A549 (cell line): ENCODE measurements around the gene DUOX2. TPM values are rescaled to one million over a fixed set of nuclear protein-coding genes. Genes with fewer than 3 reads are reported as not detected.

Source experiments
- ATAC-seq, 2 experiments: fragments of 200-7000 bp in 1 of 2; fragments of >200 bp in 1 of 2; cut with Nextera tagmentation in 1 of 2; cut with Tn5 transposase in 1 of 2; 3 replicates each; pipeline versions ENCODE4 v1.8.0 to v1.9.1; 2018 to 2020; ENCODE audit warnings: mild to moderate bottlenecking in 1 of 2, moderate library complexity in 1 of 2
- CTCF ChIA-PET: fragments of 300-600 bp; sonication (Branson Sonifier 250); formaldehyde crosslinking; extraction: SDS; loops from one replicate; lab custom pipeline; 2021; ENCODE audit warnings: antibody characterized with exemption, inconsistent platforms; lab: Yijun Ruan, JAX
- POLR2A ChIA-PET: fragments of 350-600 bp; formaldehyde crosslinking; extraction: SDS; loops from one replicate; lab custom pipeline; 2021; ENCODE audit warnings: antibody characterized with exemption, inconsistent platforms; lab: Yijun Ruan, JAX
- DNase-seq, 2 experiments: peaks; one replicate each; pipeline versions ENCODE4 v3.0.0 to v3.0.0-alpha.2; 2011 to 2016; ENCODE audit warnings: low read depth in 1 of 2, low spot score in 1 of 2
- FAIRE-seq: peaks from 2 replicates; lab custom pipeline; 2011; peaks lifted over from hg19 to GRCh38; lab: Jason Lieb, UNC
- H3K27ac ChIP-seq, 2 experiments: fragments of >200 bp; sonication (Bioruptor Twin); formaldehyde crosslinking; 3 replicates each; pipeline ENCODE4 v1.5.1; 2016 to 2017
- H3K4me1 ChIP-seq: fragments of >200 bp; sonication (Bioruptor Twin); formaldehyde crosslinking; 3 replicates; pipeline ENCODE4 v1.6.1; 2016
- H3K4me2 ChIP-seq: fragments of >200 bp; sonication (Bioruptor Twin); formaldehyde crosslinking; 3 replicates; pipeline ENCODE4 v1.6.1; 2016
- H3K4me3 ChIP-seq: fragments of >200 bp; sonication (Bioruptor Twin); formaldehyde crosslinking; 3 replicates; pipeline ENCODE4 v1.5.1; 2016
- H3K9me3 ChIP-seq: fragments of >200 bp; sonication (Bioruptor Twin); formaldehyde crosslinking; 3 replicates; pipeline ENCODE4 v1.6.1; 2016
- BHLHE40 ChIP-seq: IDR thresholded peaks from 2 replicates; pipeline ENCODE4 v1.6.1; 2012; ENCODE audit warnings: low read depth, low read length, inconsistent platforms
- CEBPB ChIP-seq, 2 experiments: fragments of >200 bp in 1 of 2; sonication (Bioruptor Twin) in 1 of 2; formaldehyde crosslinking in 1 of 2; IDR thresholded peaks; 2 replicates each; pipeline ENCODE4 v1.6.1; 2012 to 2016
- CHD2 ChIP-seq: fragments of 150-350 bp; IDR thresholded peaks from 2 replicates; pipeline ENCODE4 v1.6.1; 2014; ENCODE audit warnings: low read length; ENCODE audit not compliant: partially characterized antibody
- CTCF ChIP-seq: fragments of >200 bp; sonication (Bioruptor Twin); formaldehyde crosslinking; IDR thresholded peaks from 3 replicates; pipeline ENCODE4 v1.5.1; 2016
- EHMT2 ChIP-seq: fragments of 200-600 bp; sonication (generic); IDR thresholded peaks from 2 replicates; pipeline ENCODE4 v1.6.1; 2016; ENCODE audit warnings: antibody characterized with exemption, low read depth, mild to moderate bottlenecking, moderate library complexity
- ESRRA ChIP-seq: fragments of 150-350 bp; IDR thresholded peaks from 2 replicates; pipeline ENCODE4 v1.6.1; 2014; ENCODE audit warnings: mild to moderate bottlenecking, low read length, borderline replicate concordance
- FOSB ChIP-seq: fragments of 250-450 bp; sonication (Bioruptor Pico); IDR thresholded peaks from 2 replicates; pipeline ENCODE4 v1.5.0; 2020; ENCODE audit warnings: mild to moderate bottlenecking, moderate library complexity
- FOXS1 ChIP-seq: fragments of 250-450 bp; sonication (Bioruptor Pico); IDR thresholded peaks from 2 replicates; pipeline ENCODE4 v1.5.0; 2020; ENCODE audit warnings: mild to moderate bottlenecking, moderate library complexity
- GATA3 ChIP-seq: IDR thresholded peaks from 2 replicates; pipeline ENCODE4 v1.6.1; 2012; ENCODE audit warnings: borderline replicate concordance
- HEYL ChIP-seq: fragments of 250-450 bp; sonication (Bioruptor Pico); IDR thresholded peaks from 2 replicates; pipeline ENCODE4 v1.8.0; 2021; ENCODE audit warnings: mild to moderate bottlenecking, moderate library complexity
- HOXB5 ChIP-seq: fragments of 250-450 bp; sonication (Bioruptor Pico); IDR thresholded peaks from 2 replicates; pipeline ENCODE4 v1.5.0; 2020; ENCODE audit warnings: mild to moderate bottlenecking, moderate library complexity
- JUNB ChIP-seq: fragments of >200 bp; sonication (Bioruptor Twin); formaldehyde crosslinking; IDR thresholded peaks from 2 replicates; pipeline ENCODE4 v1.6.1; 2016
- KDM1A ChIP-seq: fragments of 200-600 bp; sonication (generic); IDR thresholded peaks from 2 replicates; pipeline ENCODE4 v1.6.1; 2016; ENCODE audit warnings: low read depth, mild to moderate bottlenecking
- KDM5A ChIP-seq: fragments of 200-600 bp; sonication (generic); IDR thresholded peaks from 2 replicates; pipeline ENCODE4 v1.6.1; 2016; ENCODE audit warnings: antibody characterized with exemption, mild to moderate bottlenecking
- MAZ ChIP-seq: fragments of 150-350 bp; IDR thresholded peaks from 2 replicates; pipeline ENCODE4 v1.6.1; 2014; ENCODE audit warnings: antibody characterized with exemption, low read depth, low read length, borderline replicate concordance
- PHF8 ChIP-seq: fragments of 200-600 bp; sonication (generic); IDR thresholded peaks from 2 replicates; pipeline ENCODE4 v1.6.1; 2016; ENCODE audit warnings: low read depth, mild to moderate bottlenecking, antibody characterized with exemption, moderate library complexity, borderline replicate concordance
- RAD21 ChIP-seq, 2 experiments: fragments of >200 bp in 1 of 2; sonication (Bioruptor Twin) in 1 of 2; formaldehyde crosslinking in 1 of 2; IDR thresholded peaks in 1 of 2; conservative IDR thresholded peaks in 1 of 2; 2 replicates in 1 of 2; 3 replicates in 1 of 2; pipeline ENCODE4 v1.6.1; 2012 to 2018; ENCODE audit warnings: inconsistent platforms in 1 of 2
- RFX5 ChIP-seq: fragments of 450-650 bp; IDR thresholded peaks from 2 replicates; pipeline ENCODE4 v1.7.1; 2014; ENCODE audit warnings: antibody characterized with exemption, mild to moderate bottlenecking, moderate library complexity
- RNF2 ChIP-seq: fragments of 200-600 bp; sonication (generic); IDR thresholded peaks from 2 replicates; pipeline ENCODE4 v1.6.1; 2016; ENCODE audit warnings: low read depth, mild to moderate bottlenecking, antibody characterized with exemption, moderate library complexity, borderline replicate concordance
- SMC3 ChIP-seq: fragments of >200 bp; sonication (Bioruptor Twin); formaldehyde crosslinking; IDR thresholded peaks from 3 replicates; pipeline ENCODE4 v1.6.1; 2018; ENCODE audit warnings: inconsistent platforms
- SREBF2 ChIP-seq: fragments of 450-650 bp; IDR thresholded peaks from 2 replicates; pipeline ENCODE4 v1.6.1; 2014; ENCODE audit warnings: mild to moderate bottlenecking, moderate library complexity
- TFCP2L1 ChIP-seq: fragments of 250-450 bp; sonication (Bioruptor Pico); IDR thresholded peaks from 2 replicates; pipeline ENCODE4 v1.5.0; 2021; ENCODE audit warnings: mild to moderate bottlenecking
- USF2 ChIP-seq: fragments of 450-650 bp; IDR thresholded peaks from 2 replicates; pipeline ENCODE4 v1.6.1; 2014; ENCODE audit warnings: antibody characterized with exemption
- WGBS: methylation state at CpG from one replicate; pipeline ENCODE4 v1.1.6; 2017; ENCODE audit errors: missing lambda C conversion rate; 5-methylcytosine and 5-hydroxymethylcytosine counted together
- polyA plus RNA-seq, 4 experiments: library from polyadenylated mRNA; depleted of rRNA in 3 of 4; stranded (reverse); fragments of >200 nt; fragmentation: RNase III in 1 of 4; extraction: RNeasy Plus Mini Kit Qiagen cat#74134 plus additional on column Dnase treatment in 1 of 4; gene quantifications; 2 replicates in 3 of 4; 3 replicates in 1 of 4; pipeline ENCODE4 v1.2.3, GENCODE V29; 2011 to 2017

DUOX2 gene
- polyA plus RNA-seq, 2 of the 4 experiments (the other 2 are of a cell fraction), result 0.05 to 0.06 TPM

DNA sequence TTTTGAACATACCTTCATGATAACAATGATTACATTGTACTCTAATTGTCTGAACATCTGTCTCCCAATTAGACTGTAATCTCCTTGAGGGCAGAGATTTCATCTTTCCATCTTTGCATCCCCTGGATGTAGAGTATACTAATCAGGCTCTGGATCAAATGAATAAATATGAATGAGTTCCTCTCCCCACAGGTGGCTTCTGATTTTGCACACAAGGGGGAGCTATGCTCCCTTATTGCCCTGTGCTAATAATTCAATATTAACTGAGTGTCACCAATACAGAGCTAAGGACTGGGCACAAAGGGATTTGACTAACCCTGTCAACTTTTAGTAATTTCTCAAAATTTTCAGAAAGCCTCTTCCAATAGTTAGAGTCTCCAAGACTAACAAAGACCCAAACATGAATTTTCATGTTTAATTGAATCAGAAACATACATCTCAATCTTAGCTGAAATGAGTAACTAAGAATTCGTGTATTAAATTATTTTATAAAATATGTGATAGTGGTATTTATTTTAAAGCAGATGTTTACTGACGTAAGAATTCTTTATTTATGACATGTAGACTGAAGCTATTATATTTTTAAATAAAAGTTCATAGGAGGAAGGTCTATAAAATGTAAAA lies 12.7 kb upstream of the DUOX2 start:
- CTCF ChIA-PET, result interaction anchor here (0.8 to 1.9 kb wide), 11 partner anchors 9 to 150 kb away, joined by 3 to 8 read pairs (median 5); partner anchors contain the start of genes DUOX2 and DUOXA2
- ATAC-seq, result peak in 1 of 2 experiments; percentile 73; a peak in 3 of 6 replicates
- TF ChIP-seq CTCF (peak; percentile 53), RAD21 (conservative IDR thresholded peaks at IDR 0.05 in 1 of 2, IDR thresholded peaks at IDR 0.05 in 1 of 2) (peak; percentile 30 to 47; a peak in 3 of 5 replicates), PHF8 (no peak), SMC3 (0 out of 3 replicates have a peak, but pooled peaks have one; percentile 31)

GRCh38 chr15:45123397-45123796 lies 9.4 kb upstream of the DUOX2 start:
- TF ChIP-seq FOXS1 (CRISPR knock-in tag) (no peak), HOXB5 (no peak), KDM1A (no peak), MAZ (no peak), BHLHE40 (no peak), ESRRA (no peak), GATA3 (no peak), JUNB (no peak), KDM5A (no peak), FOSB (CRISPR knock-in tag) (no peak), SREBF2 (no peak), EHMT2 (no peak), HEYL (CRISPR knock-in tag) (no peak), CEBPB (IDR thresholded peaks at IDR 0.05) (no peak), RNF2 (no peak), USF2 (no peak), RFX5 (no peak), CHD2 (no peak), TFCP2L1 (no peak)
- FAIRE-seq, result no peak
- CTCF ChIA-PET, result interaction anchor here (0.5 to 1.9 kb wide), 5 partner anchors 14 to 358 kb away, joined by 3 to 9 read pairs (median 4); no protein-coding TSS in a partner anchor
- H3K4me1 ChIP-seq, result peaks cover 13% of the 10 kb centered on the region
- no peak overlapping the region for H3K27ac ChIP-seq
- no peak for ATAC-seq
- POLR2A ChIA-PET, result no interaction called here
- H3K9me3 ChIP-seq, result no peaks in the 10 kb centered on the region
- DNase-seq, result no peak
- H3K4me2 ChIP-seq, result no peak overlapping the region
- no peak overlapping the region for H3K4me3 ChIP-seq

More for the DNA sequence above, 12.7 kb upstream of the DUOX2 start:
- Histone ChIP-seq H3K4me2 (no peak overlapping the region), H3K4me1 (peaks cover 8% of the 10 kb centered on the region), H3K9me3 (no peaks in the 10 kb centered on the region), H3K27ac (no peak overlapping the region), H3K4me3 (no peak overlapping the region)
- POLR2A ChIA-PET, result no interaction called here
- DNase-seq, result peak in 1 of 2 experiments; percentile 17
- 13% methylated on average over 2 of the region's 2 CpGs for WGBS
- no peak for FAIRE-seq
